ENCODE results near the gene AP2A2.

AP2A2 gene

DNA sequence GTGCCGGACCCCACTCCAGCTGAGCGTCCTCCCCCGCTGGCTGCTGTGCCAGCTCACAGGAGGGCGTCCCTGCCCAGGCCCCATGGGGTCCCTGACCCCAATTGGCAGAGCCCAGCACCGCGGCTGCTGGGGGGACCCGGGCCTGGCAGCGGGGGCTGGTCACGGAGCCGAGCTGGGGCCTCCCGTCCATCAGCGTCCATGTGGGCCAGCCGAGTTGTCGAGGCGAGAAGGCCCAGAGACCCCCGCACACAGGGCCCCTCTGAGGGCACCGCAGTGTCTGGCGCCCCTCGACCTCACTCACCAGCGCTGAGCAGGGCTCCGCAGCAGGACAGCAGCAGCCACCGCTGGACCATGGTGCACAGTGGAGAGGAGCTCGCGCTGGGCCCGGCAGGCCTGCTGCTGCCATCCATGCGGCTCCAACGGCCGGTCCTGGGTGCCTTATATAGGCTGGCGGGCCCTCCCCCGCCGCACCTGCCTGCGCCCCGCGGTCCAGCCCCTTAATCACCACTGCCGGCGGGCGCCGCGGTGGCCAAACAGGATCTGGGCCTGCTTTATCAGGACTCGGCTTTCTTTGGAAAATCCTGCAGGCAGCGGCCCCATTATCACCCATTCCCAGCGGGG, 110.7 kb downstream of the AP2A2 start, which contains the start of gene MUC6:
MUC6 (minus strand) TSS at position 416 of the 621 bp plus-strand sequence; CDS start at position 353, 63 bp downstream.
- TF ChIP-seq GATA3 (IDR thresholded peaks at IDR 0.05; ENCODE audit: low read depth, low read length) (no peak), GATA2 (IDR thresholded peaks at IDR 0.05; ENCODE audit: low read depth, low read length) (no peak)

DNA sequence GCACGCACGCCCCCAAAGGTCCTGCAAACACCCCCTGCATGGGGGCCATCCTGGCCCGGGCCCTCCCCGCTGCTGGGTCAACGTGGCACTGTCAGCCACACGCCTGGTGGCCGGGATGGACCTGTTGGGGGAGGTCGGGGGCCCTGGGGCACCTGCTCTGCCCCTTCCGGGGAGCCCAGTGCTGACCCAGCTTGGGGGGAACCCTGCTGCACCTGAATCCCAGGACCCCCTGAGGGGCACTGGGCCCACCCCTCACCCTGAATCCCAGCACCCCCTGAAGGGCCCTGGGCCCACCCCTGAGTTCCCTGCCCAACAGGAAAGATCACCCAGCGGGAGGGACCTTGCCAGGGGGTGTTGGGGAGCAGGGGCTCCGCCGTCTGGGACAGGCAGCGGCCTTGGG, 111.3 kb downstream of the AP2A2 start:
- TF ChIP-seq GATA3 (IDR thresholded peaks at IDR 0.05; ENCODE audit: low read depth, low read length) = no peak
- TF ChIP-seq GATA2 (IDR thresholded peaks at IDR 0.05; ENCODE audit: low read depth, low read length) = no peak

DNA sequence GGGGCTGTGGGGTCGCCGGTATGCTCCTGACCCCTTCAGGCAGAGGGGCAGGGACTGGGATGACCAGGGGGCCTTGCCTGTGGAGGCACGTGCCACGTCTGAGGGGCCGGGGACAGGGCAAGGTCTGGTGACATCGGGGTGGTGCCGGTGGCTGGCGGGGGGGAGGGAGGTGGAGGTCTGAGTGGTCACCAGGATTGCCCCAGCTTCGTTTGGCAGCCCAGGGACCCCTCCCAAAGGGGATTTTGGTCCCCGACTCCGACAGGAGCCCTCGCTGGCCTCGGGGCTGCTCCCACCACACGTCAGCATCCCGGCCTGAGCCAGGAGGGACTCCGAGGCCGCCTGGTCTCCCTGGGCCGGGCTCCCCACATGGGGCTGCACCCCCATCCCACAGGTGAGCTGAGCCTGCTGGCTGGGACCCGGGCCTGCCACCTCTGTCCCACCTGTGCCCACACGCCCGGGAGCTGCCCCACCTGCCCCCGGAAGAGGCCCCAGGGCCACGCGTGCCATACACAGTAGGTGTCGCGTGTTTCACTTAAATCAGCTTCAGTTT, 111.9 kb downstream of the AP2A2 start:
- no peak for TF ChIP-seq GATA2 (IDR thresholded peaks at IDR 0.05; ENCODE audit: low read depth, low read length)
- no peak for TF ChIP-seq GATA3 (IDR thresholded peaks at IDR 0.05; ENCODE audit: low read depth, low read length)

DNA sequence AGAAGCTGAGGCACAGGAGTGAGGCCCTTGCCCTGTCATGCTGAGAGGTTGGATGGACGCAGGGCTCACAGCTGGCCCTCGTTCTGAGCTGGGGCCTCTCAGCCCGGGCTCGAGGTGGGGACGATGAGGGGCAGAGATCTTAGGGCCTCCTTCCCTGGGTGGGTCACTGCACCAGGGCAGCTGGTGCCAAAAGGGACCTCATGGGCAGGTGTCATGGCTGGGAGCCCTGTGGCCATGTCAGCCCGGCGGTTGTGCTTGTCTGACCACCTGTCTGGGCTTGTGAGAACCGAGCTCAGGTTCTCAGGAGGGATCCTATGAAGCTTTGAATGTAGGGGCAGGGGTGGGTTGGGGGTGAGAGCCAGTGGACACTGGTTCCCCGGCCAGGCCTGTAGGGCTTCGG, 112.7 kb downstream of the AP2A2 start:
- TF ChIP-seq GATA2 (IDR thresholded peaks at IDR 0.05; ENCODE audit: low read depth, low read length) (no peak), GATA3 (IDR thresholded peaks at IDR 0.05; ENCODE audit: low read depth, low read length) (no peak)

DNA sequence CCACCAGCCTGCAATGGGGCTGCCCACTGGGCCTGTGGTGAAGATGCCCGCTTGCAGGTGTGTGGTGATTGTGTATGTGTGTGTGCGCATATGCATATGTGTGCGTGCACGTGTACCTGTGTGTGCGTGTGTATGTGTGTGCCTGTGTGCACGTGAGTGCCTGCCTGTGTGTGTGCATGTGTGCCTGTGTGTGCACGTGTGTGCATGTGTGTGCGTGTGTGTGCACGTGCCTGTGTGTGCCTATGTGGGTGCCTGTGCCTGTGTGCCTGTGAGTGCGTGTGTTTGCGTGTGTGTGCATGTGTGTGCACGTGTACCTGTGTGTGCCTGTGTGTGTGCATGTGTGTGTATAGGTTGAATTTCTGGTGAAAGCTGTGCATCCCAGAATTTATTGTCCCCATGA, 113.3 kb downstream of the AP2A2 start:
- no peak for TF ChIP-seq GATA2 (IDR thresholded peaks at IDR 0.05; ENCODE audit: low read depth, low read length)
- TF ChIP-seq GATA3 (IDR thresholded peaks at IDR 0.05; ENCODE audit: low read depth, low read length) = no peak

DNA sequence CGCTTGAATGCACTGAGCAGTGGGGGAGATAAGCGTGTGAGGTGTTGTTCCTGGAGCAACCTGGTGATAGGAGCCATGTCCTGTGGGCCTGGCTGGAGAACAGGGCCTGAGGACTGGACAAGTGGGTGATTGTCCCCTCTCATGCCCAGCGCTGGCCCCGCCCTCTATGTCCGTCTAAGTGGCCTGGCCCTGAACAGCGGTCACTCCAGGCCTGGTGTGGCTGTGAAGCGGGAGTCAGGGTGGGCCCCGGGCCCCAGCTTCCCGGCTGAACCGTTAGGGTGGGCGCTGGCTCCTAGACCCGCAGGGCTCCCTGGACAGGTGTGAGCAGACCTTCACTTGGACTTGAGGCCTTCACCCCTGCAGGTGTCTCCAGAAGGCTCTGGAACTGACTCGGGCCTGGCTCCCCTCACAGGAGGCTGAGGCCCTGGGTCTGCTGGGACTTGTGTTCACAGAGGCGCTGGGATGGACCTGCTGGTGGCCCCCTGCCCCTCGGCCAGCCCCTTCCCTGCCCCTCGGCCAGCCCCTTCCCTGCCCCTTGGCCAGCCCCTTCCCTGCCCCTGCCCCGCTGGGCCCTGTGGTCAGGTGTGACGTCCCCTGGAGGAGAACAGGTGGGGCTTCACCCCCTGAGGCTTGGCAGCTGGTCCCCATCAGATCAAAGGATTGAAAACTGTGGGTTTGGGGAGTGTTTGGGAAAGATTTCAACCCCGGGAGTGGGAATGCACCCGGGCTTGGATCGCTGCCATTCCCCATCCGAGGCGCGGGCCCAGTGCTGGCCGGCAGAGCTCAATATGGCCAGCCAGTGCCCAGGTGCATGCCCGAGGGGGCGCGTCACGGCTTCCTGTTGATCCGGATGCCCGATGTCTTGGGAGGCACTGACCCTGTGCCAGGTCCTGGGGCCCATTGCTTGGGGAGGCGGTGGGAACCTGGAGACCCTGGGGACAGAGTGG, 114.1 kb downstream of the AP2A2 start:
- TF ChIP-seq GATA2 (IDR thresholded peaks at IDR 0.05; ENCODE audit: low read depth, low read length) = no peak
- TF ChIP-seq GATA3 (IDR thresholded peaks at IDR 0.05; ENCODE audit: low read depth, low read length) = no peak

DNA sequence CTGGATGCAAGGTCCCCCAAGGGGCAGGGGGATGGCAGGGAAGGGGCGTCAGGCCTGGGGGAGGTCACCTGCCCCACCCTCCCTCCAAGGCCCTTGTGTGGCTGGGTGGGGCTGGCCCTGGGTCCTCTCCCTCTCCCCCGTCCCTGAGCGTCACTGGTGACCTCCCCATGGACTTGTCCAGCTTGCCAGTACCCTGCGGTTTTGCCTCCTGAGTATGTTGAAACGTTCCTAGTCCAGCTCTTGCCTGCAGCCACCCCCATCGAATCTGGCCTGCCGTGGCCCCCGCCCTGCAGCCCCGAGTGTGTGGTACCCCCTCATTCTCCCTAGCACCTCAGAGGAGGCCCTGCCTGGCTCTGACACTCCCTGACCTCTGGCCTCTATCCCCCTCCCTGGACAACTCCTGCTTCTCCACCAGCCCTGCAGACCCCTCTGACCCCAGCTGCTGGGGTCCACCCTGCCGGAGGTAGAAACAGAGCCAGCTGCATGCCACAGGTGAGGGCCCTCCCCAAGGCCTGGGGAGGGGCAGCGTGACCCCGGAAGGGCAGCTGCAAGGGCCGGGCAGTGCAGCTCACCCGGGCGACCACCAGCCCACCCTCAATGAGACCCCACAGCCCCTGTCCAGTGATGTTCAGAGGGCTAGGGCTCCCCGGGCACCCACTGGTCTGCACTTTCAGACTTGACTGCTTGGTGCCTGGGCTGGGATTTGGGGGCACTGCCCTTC, 114.9 kb downstream of the AP2A2 start:
- TF ChIP-seq GATA2 (IDR thresholded peaks at IDR 0.05; ENCODE audit: low read depth, low read length) (no peak), GATA3 (IDR thresholded peaks at IDR 0.05; ENCODE audit: low read depth, low read length) (no peak)

DNA sequence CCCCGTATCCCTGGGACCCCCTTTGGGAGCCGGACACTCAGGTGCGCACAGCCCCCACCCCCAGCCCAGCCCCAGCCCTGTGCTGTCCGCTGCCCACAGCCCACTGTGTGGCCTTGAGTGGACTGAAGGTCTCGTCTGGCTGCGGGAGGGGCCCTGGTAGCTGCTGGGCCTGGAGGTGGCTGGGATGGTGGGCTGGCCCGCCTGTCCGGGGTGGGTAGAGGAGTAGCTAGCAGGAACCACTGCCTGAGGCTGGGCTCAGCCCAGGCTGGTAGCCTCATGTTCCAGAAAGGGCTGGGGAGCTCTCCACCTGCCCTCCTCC, 115.4 kb downstream of the AP2A2 start:
- TF ChIP-seq GATA2 (IDR thresholded peaks at IDR 0.05; ENCODE audit: low read depth, low read length) (no peak), GATA3 (IDR thresholded peaks at IDR 0.05; ENCODE audit: low read depth, low read length) (no peak)

DNA sequence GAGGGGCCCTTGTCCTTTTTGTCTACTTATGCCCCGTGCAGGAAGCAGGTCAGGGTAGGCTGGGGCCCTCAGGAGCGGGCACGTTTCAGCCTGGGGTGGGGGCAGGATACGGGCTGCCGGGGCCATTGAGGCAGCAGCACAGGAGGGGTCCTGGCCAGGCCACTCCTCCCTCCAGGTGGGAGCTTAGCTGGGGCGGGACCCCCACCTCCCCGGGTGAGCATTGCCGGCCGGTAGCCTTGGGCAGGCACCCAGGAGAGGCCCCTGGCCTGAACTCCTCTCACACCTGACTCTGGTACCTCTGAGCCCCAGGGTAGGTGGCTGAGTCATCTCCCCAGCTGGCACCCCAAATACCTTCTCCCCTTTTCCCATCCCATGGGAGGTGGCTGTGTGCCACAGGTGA, 115.8 kb downstream of the AP2A2 start:
- TF ChIP-seq GATA3 (IDR thresholded peaks at IDR 0.05; ENCODE audit: low read depth, low read length) (no peak), GATA2 (IDR thresholded peaks at IDR 0.05; ENCODE audit: low read depth, low read length) (no peak)

DNA sequence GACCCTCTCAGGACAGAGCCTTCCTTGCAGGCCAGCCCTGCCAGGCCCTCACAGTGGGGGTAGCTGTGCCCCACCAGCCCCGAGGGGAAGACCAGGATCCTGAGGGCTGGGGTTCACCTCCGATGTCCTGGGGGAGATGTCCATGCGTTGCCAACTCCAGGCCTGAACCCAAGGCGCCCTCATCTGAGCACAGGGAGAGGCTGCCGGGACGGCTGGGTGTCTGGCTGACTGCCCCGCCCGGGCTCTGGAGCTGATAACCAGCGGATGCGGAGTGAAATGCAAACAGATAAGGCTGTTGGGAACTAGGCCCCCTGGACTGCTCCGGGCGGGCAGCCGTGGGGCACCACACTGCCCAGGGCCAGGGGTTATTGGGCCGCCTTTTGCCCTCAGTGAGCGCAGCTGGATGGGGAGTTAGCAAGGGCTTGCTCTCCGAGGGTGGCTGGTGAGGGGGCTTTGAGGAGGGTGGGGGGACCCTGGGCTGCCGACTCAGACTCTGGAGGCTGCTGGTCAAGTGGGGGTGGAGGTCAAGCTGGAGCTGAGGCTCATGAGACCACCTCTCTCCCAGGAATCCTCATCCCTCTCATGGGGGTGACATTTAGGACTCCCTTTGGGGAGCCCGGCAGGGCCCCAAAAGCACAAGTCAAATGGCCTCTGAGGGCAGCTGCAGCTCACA, 116.4 kb downstream of the AP2A2 start:
- TF ChIP-seq GATA3 (IDR thresholded peaks at IDR 0.05; ENCODE audit: low read depth, low read length) (no peak), GATA2 (IDR thresholded peaks at IDR 0.05; ENCODE audit: low read depth, low read length) (0 out of 2 replicates have a peak, but pooled peaks have one; percentile 5)

DNA sequence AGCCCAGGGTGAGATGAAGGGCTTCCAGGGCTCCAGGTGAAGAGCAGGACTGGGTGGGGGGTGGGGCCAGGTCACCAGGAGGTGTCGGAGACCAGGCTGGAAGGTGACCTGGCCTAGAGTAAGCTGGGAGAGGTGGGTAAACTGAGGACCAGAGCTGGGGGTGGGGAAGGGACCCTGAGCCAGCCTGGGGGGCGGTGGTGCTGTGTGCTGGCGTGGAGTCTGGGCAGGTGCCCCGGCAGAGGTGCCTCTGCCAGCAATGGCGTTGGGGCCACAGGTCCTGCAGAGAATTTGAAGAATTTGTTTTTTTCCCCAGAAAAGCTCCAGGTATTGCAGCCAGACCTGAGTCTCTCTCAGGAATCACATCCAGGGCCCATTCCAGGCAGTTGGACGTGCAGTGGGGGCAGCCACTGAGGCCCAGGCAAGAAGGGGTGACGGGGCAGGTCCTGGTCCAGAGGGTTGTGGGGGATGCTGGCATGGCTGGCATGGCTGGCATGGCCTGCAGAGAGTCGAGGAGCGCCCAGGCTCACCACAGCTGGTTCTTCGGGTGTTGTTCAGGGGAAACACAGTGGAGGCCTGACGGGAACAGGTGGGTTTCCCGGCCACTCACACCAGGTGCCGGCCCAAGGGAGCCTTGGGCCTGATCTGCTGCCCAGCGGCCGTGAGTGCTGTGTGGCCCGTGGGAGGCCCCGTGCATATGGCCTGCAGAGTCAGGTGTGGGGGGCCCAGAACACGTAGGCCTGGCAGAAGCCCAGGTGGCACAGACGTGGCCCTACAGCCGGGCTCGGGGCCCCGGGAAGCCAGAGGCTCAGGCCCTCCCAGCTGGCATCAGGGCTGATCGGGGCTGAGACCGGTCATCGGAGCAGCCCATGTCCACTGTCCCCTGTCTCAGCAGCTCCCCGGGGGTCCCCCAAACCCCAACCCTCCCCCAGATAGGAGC, 117.2 kb downstream of the AP2A2 start:
- TF ChIP-seq GATA2 (IDR thresholded peaks at IDR 0.05; ENCODE audit: low read depth, low read length) (no peak), GATA3 (IDR thresholded peaks at IDR 0.05; ENCODE audit: low read depth, low read length) (no peak)

DNA sequence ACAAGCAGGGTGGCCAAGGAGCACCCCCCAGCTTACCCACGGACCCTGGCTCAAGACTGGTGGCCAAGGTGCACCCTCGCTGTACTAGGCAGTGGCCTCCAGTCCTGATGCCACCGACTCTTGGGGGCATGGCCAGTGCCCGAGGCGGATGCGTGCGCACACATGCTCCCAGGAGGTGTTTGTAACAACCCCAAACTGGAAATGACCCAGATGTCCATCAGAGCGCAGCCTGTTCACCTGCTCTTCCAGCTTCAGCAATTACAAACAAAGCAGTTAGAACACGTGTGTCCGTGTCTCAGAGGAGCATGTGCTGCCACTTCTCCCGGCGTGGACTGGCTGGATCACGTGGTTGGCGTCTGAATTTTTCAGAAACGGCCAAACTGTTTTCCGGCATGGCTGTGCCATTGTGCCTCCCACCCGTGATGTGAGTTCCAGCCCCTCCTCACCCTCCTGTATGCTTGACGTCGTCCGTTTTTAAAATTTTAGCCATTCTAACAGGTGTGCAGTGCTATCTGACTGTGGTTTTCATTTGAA, 118.0 kb downstream of the AP2A2 start:
- TF ChIP-seq GATA3 (IDR thresholded peaks at IDR 0.05; ENCODE audit: low read depth, low read length) (no peak), GATA2 (IDR thresholded peaks at IDR 0.05; ENCODE audit: low read depth, low read length) (no peak)

Measured in SH-SY5Y (cell line).